ENCODE results near the gene PIAS4. TPM values are rescaled to one million over a fixed set of nuclear protein-coding genes. Genes with fewer than 3 reads are reported as not detected.

Gene PIAS4
- total RNA-seq, 1 donor from 2014 or later, result 58.8 TPM

DNA sequence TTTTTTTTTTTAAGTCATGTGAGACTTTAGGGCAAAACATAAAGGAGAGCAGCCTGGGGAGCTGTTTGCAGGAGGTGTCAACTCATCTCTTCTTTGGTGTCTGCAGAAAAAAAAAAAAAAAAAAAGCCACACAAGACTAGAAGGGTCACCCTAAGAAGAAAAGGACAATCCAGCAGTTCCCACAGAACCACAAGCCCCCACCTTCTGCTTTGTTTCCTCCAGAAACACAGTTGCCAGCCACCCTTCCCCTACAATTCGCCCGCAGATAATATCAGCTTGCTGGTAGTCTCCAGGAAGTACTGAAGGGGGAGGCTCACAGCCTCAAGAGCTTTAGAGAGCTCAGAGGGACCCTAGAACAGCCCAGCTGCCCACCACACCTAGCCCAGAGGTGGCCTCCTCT is 81.4 kb downstream of the PIAS4 start:
- no peak for DNase-seq (ENCODE audit: low read depth, low spot score)
- Mint-ChIP-seq H3K9me3 (no peaks in the 10 kb centered on the region), H3K4me1 (no peaks in the 10 kb centered on the region), H3K36me3 (ENCODE audit: low read depth) (no peaks in the 10 kb centered on the region), H3K27me3 (ENCODE audit: low read depth) (no peaks in the 10 kb centered on the region), H3K4me3 (no peak overlapping the region), H3K27ac (ENCODE audit: unreplicated experiment) (no peak overlapping the region)
- TF ChIP-seq, protein P1, sequence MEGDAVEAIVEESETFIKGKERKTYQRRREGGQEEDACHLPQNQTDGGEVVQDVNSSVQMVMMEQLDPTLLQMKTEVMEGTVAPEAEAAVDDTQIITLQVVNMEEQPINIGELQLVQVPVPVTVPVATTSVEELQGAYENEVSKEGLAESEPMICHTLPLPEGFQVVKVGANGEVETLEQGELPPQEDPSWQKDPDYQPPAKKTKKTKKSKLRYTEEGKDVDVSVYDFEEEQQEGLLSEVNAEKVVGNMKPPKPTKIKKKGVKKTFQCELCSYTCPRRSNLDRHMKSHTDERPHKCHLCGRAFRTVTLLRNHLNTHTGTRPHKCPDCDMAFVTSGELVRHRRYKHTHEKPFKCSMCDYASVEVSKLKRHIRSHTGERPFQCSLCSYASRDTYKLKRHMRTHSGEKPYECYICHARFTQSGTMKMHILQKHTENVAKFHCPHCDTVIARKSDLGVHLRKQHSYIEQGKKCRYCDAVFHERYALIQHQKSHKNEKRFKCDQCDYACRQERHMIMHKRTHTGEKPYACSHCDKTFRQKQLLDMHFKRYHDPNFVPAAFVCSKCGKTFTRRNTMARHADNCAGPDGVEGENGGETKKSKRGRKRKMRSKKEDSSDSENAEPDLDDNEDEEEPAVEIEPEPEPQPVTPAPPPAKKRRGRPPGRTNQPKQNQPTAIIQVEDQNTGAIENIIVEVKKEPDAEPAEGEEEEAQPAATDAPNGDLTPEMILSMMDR (conservative IDR thresholded peaks at IDR 0.05), result no peak

Small RNAs within 50 kb of the gene (microRNA-seq; reads per million reads assigned to microRNA genes)
- not detected for gene MIR637

Other genes starting within 250 kb of the PIAS4 start
- 22.8 and 24.5 TPM in 2 replicates for gene APBA3, start 246.0 kb upstream of the PIAS4 start, total RNA-seq
- gene MRPL54, start 245.1 kb upstream of the PIAS4 start, total RNA-seq, result 41.7 and 41.9 TPM in 2 replicates
- gene RAX2, start 235.5 kb upstream of the PIAS4 start, total RNA-seq, result not detected in 2 replicates
- gene MATK, start 221.4 kb upstream of the PIAS4 start, total RNA-seq, result not detected in 2 replicates
- 4.2 and 5.0 TPM in 2 replicates for gene ZFR2, start 138.7 kb upstream of the PIAS4 start, total RNA-seq
- gene ATCAY, start 127.1 kb upstream of the PIAS4 start, total RNA-seq, result 14.2 and 16.1 TPM in 2 replicates
- not detected in 2 replicates for gene NMRK2, start 74.7 kb upstream of the PIAS4 start, total RNA-seq
- 61.8 and 63.1 TPM in 2 replicates for gene DAPK3, start 36.6 kb upstream of the PIAS4 start, total RNA-seq
- 2,663 and 2,725 TPM in 2 replicates for gene EEF2, start 22.3 kb upstream of the PIAS4 start, total RNA-seq
- gene ZBTB7A, start 59.2 kb downstream of the PIAS4 start, total RNA-seq, result 15.2 and 15.7 TPM in 2 replicates
- 171 and 178 TPM in 2 replicates for gene MAP2K2, start 116.4 kb downstream of the PIAS4 start, total RNA-seq
- not detected in 2 replicates for gene CREB3L3, start 145.9 kb downstream of the PIAS4 start, total RNA-seq
- gene SIRT6, start 174.8 kb downstream of the PIAS4 start, total RNA-seq, result 33.9 and 34.8 TPM in 2 replicates
- 0.19 and 0.27 TPM in 2 replicates for gene ANKRD24, start 175.0 kb downstream of the PIAS4 start, total RNA-seq
- not detected in 2 replicates for gene EBI3, start 221.8 kb downstream of the PIAS4 start, total RNA-seq
- 22.9 and 24.9 TPM in 2 replicates for gene YJU2, start 239.3 kb downstream of the PIAS4 start, total RNA-seq

All from neural crest cell (in vitro differentiated cells).